ENCODE data around the gene SCD. TPM values are rescaled to one million over a fixed set of nuclear protein-coding genes. Genes with fewer than 3 reads are reported as not detected.

SCD gene
- total RNA-seq, 1 donor from 2014 or later = 298 TPM

- FAIRE-seq = no peak
- DNase-seq (ENCODE audit: low read depth) = peak; percentile 59
- Histone ChIP-seq H3K4me3 (ENCODE audit: low read depth, low read length) (no peak overlapping the region), H3K27me3 (ENCODE audit: control insufficient read depth, insufficient read depth, low read length) (no peaks in the 10 kb centered on the region), H3K36me3 (ENCODE audit: control insufficient read depth, insufficient read depth, low read length) (no peaks in the 10 kb centered on the region)
- peak; percentile 94 for TF ChIP-seq CTCF (IDR thresholded peaks at IDR 0.05; ENCODE audit: insufficient read depth, low read length, severe bottlenecking)
These were observed 4.9 kb upstream of the SCD start for GRCh38 chr10:100341953-100342626.

- no peak for TF ChIP-seq CTCF (IDR thresholded peaks at IDR 0.05; ENCODE audit: insufficient read depth, low read length, severe bottlenecking)
These were observed 4.4 kb upstream of the SCD start for GRCh38 chr10:100342627-100342972.

GRCh38 chr10:100344241-100344788 lies 2.7 kb upstream of the SCD start:
- no peak for DNase-seq (ENCODE audit: low read depth)
- FAIRE-seq = no peak
- TF ChIP-seq CTCF (IDR thresholded peaks at IDR 0.05; ENCODE audit: insufficient read depth, low read length, severe bottlenecking) = no peak

More at GRCh38 chr10:100342627-100342972, 4.4 kb upstream of the SCD start:
- DNase-seq (ENCODE audit: low read depth) (no peak), FAIRE-seq (no peak)
- Histone ChIP-seq H3K27me3 (ENCODE audit: control insufficient read depth, insufficient read depth, low read length) (no peaks in the 10 kb centered on the region), H3K36me3 (ENCODE audit: control insufficient read depth, insufficient read depth, low read length) (no peaks in the 10 kb centered on the region), H3K4me3 (ENCODE audit: low read depth, low read length) (no peak overlapping the region)

GRCh38 chr10:100345570-100346330 lies 1.3 kb upstream of the SCD start:
- peak overlapping the region; percentile 78 for H3K4me3 ChIP-seq (ENCODE audit: low read depth, low read length)
- no peak for TF ChIP-seq CTCF (IDR thresholded peaks at IDR 0.05; ENCODE audit: insufficient read depth, low read length, severe bottlenecking)
- DNase-seq (ENCODE audit: low read depth) (peak; percentile 32), FAIRE-seq (no peak)
- no peaks in the 10 kb centered on the region for H3K27me3 ChIP-seq (ENCODE audit: control insufficient read depth, insufficient read depth, low read length)
- peaks cover 15% of the 10 kb centered on the region for H3K36me3 ChIP-seq (ENCODE audit: control insufficient read depth, insufficient read depth, low read length)

More at GRCh38 chr10:100344241-100344788, 2.7 kb upstream of the SCD start:
- Histone ChIP-seq H3K4me3 (ENCODE audit: low read depth, low read length) (no peak overlapping the region), H3K27me3 (ENCODE audit: control insufficient read depth, insufficient read depth, low read length) (no peaks in the 10 kb centered on the region), H3K36me3 (ENCODE audit: control insufficient read depth, insufficient read depth, low read length) (peaks cover 7% of the 10 kb centered on the region)

- Histone ChIP-seq H3K4me3 (ENCODE audit: low read depth, low read length) (peak overlapping the region; percentile 78), H3K27me3 (ENCODE audit: control insufficient read depth, insufficient read depth, low read length) (no peaks in the 10 kb centered on the region), H3K36me3 (ENCODE audit: control insufficient read depth, insufficient read depth, low read length) (peaks cover 21% of the 10 kb centered on the region)
- no peak for TF ChIP-seq CTCF (IDR thresholded peaks at IDR 0.05; ENCODE audit: insufficient read depth, low read length, severe bottlenecking)
- FAIRE-seq (no peak), DNase-seq (ENCODE audit: low read depth) (peak; percentile 52)
These were observed 675 bp upstream of the SCD start for GRCh38 chr10:100346351-100346764.
